ENCODE results near the gene CKMT2. TPM values are rescaled to one million over a fixed set of nuclear protein-coding genes. Genes with fewer than 3 reads are reported as not detected.
"Not testable (repeated sequence)": the region's sequence is repeated elsewhere in the genome, so short reads cannot be mapped to it uniquely, and the experiment has no call there.

Gene CKMT2
- total RNA-seq, 1 donor from 2014 or later: 5.8 TPM

DNA sequence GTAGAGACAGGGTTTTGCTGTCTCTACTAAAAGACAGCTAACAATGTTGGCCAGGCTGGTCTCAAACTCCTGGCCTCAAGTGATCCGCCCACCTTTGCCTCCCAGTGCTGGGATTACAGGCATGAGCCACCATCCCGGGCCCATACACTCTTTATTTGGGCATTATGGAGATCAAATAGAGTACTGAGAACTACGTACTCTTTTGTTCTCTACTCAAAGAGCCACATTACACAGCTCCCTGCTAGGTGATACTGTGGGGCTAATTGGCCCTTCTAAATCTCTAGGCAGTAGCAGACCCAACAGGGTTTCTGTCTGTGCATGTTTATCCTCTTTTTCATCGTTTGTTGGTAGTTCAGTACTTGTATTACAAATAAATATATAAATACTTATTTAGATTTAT, 16.1 kb downstream of the CKMT2 start:
- no peak for DNase-seq (ENCODE audit: low read depth)

DNA sequence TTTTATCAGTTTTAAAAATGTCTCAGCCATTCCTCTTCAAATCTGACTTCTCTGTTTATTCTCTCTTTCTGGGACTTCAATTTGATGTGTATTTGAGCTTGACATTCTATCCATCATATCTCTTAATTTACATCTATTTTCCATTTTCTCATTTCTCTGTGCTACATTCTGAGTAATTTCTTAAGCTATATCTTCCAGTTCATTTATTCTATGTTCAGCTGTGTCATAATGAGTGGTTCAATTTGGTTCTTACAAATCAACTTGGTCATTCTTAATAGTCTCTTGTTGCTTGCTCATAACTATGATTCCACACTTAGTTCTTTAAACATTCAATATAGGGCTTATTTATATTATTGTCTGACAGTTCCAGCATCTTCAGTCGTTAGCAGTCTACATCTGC, 16.9 kb downstream of the CKMT2 start:
- no peak for DNase-seq (ENCODE audit: low read depth)

DNA sequence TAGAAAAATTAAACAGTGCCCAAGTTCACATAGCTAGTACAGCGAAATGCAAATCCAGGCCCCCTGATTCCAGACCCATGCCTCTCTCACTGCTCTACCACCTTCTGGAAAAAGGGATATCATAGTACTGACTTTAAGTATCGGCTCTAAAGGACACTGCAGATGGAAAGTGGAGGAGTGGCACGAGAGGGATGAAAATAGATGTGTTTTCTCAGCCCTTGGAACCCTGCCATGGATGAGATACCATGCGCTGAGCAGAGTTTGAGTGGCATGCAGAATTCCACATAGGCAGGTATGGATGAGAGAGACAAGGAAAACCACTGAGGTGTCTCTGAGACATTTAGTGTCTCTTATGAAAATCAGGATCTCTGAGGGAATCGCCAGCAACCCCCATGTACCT, 18.8 kb downstream of the CKMT2 start:
- DNase-seq (ENCODE audit: low read depth): no peak

DNA sequence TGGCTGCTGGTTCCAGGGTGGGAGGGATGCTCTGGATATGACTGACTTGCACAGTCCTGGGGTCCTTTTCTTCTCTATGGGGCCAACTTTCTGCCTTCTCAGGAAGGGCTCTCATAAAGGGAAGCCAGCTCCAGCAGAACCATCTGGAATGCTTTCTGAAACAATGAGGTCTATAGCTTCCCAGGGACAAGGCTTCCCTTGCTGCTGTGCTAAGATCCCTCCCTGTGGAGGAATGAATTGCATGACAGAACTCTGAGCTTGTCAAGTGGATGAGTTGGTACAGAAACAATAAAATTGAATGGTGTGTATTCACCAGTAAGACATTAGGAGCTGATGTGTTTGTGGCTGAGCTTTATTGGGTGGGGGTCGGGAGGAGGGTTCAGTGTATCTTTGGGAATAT, 19.8 kb downstream of the CKMT2 start:
- DNase-seq (ENCODE audit: low read depth): no peak

DNA sequence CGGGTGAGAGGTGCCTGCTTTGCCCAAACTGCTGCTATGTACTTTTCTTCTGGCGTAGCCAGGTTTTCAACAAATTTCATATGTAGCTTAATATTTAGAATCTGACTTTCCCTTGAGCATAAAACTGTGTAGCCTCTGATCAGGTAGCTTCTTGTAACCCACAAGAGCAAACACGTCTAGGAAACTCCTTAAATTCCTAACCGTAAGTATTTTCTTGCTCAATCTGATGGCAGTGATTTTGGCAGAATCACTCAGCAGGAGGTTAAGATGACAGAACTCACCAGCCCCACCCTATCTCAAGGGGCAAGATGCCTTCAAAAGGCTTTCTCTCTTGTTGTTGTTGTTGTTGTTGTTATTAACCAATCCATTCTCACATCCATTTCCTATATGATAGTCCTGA, 20.8 kb downstream of the CKMT2 start:
- no peak for DNase-seq (ENCODE audit: low read depth)

DNA sequence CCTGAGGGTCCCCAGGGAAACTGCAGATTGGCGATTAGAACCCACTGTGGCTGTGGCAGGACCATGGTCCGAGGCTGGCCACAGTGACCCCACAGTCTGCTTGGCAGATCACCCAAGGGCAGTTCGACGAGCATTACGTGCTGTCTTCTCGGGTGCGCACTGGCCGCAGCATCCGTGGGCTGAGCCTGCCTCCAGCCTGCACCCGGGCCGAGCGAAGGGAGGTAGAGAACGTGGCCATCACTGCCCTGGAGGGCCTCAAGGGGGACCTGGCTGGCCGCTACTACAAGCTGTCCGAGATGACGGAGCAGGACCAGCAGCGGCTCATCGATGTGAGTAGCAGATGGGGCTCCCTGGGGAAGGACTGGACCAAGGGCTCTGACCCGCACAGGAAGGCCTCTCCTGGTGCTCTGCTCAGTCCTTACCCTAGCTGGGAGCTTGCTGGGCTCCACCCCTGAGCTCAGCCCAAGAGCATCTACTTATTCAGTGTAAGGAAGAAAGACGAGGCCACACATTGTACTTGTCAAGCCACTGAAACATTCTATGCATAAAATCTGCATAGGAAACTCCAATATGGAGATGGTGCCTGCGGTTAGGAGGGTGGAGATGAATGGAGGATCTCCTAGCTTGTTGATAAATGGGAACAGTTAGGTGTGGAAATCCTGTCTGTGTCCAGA, 21.9 kb downstream of the CKMT2 start:
- DNase-seq (ENCODE audit: low read depth): no peak

DNA sequence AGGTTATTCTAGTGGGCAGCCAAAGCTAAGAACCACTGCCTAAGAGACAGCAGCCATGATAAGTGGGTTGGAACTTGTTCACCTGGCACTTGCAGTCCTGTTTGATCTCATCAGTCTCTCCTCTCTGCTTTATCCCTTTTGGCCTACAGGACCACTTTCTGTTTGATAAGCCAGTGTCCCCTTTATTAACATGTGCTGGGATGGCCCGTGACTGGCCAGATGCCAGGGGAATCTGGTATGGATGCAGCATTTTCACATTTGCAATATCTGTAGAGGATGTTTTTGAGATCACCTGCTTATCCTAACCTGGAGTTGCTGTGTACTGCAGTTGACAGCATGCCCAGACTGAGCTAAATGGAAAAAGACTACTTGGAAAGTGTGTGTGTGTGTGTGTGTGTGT, 23.6 kb downstream of the CKMT2 start:
- DNase-seq (ENCODE audit: low read depth): no peak

DNA sequence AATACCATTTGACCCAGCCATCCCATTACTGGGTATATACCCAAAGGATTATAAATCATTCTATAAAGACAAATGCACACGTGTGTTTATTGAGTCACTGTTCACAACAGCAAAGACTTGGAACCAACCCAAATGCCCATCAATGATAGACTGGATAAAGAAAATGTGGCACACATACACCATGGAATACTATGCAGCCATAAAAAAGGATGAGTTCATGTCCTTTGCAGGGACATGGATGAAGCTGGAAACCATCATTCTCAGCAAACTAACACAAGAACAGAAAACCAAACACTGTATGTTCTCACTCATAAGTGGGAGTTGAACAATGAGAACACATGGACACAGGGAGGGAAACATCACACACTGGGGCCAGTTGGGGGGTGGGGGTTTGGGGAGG, 29.7 kb downstream of the CKMT2 start:
- not testable (repeated sequence) for DNase-seq (ENCODE audit: low read depth)

DNA sequence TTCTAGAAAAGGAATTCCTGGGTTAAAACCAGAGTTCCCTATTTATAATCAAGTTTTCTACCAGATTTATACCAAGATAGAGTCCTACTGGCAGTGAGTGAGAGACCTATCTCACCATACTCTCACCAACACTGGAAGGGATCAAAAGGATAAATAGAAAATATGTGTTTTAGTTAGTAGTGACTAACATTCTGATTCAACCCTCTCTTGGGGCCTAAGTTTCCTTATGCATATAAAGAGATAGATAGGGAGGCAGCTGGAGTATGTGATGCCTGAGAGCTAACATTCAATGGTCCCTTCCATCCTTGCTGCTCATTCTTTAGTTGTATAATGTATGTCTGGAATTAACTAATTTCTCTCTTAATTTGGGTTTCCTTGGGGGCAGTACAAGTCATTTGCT, 32.0 kb downstream of the CKMT2 start:
- no peak for DNase-seq (ENCODE audit: low read depth)

DNA sequence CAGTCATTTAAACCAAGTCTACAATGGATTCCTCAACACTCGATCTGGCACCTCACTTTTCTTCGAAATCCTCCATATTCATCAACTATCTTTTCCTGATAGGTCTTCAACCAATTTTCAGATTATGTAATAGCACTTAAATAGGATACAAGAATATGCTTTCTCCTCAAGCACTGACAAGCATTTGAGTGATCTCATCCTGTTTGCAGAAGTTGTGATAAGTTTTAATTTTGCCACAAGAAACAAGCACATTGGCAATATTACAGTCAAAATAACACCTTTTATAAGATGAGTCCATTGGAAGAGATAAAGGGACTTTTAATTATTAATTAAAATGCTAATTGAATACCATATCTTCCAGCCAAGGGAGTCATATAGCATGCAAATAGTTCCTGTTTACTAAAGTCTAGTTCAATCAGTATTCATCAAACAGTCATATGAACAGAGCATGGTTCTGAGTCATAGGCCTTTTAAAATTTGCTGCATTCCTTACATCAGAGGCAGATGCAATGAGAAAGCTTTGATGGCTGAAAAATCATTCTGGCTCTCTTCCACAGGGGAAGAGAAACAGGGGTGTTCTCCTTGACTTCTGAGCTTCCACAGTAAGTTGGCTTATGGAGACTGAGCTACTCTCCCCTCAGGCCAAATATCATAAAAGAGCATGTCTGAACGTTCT, 35.5 kb downstream of the CKMT2 start:
- DNase-seq (ENCODE audit: low read depth): peak; percentile 61

DNA sequence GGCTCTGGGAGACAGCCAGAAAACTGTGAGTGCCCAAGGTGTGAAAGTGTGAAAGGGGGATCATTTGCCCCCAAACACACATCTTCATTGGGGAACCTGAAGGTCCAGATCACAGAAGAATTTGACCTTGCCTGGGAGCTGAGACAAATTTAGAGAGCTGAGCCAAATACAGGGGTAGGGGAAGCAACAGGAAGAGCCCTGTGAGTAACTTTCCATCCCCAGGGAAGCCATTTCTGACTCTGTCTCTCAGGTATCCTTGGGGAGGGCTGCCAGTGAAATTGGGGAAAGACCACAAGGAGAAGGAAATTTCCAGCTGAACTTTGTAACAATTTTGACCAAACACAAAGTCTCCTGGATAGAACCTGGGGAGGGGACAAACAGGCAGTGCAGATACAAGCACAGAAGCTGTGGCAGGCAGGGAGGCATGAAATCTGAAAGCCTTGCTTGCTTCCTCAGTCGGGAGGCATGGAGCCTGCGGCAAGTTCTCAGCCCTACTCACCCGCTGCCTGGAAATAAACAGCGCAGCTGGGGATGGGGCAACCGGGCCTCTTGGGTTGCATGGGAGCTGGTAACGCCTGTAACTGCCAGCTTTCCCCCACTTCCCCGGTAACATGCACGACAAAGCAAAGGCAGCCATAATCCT, 36.8 kb downstream of the CKMT2 start:
- no peak for DNase-seq (ENCODE audit: low read depth)

DNA sequence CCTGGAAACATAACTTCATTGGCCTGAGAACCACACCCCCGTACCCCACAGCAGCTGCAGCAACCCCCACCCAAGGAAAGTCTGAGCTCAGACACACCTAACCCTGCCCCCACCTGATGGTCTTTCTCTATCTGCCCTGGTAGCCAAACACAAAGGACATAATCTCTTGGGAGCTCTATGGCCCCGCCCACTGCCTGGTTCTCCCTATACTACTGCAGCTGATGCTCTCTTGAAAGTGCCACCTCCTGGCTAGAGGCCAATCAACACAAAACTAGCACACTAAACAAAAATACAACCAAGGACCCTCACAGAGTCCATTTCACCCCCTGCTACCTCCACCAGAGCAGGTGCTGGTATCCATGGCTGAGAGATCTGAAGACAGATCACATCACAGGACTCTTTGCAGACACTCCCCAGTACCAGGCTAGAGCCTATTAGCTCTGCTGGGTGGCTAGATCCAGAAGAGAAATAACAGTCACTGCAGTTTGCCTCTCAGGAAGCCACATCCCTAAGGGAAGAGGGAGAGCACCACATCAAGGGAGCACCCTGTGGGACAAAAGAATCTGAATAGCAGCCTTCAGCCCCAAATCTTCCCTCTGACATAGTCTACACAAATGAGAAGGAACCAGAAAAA, 37.4 kb downstream of the CKMT2 start:
- DNase-seq (ENCODE audit: low read depth): not testable (repeated sequence)

DNA sequence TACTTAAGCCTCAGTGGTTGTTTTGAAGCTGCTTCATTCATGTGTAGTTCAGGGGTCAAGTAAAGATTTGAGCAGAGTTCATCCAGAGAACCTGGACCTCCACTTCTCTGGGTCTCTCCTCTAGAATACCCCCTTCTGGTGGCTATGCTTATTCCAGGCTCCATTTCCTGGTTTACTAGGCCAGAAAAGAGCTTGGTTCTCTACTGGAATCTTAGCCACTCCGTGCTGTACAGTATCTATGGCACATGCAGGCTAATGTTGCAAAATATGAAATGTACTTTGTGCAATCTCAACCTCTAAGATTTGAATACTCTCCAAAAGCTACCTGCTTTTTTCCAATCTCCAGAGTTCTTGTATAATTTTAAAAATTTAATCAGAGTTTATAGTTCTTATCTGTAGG, 50.9 kb downstream of the CKMT2 start:
- no peak for DNase-seq (ENCODE audit: low read depth)

DNA sequence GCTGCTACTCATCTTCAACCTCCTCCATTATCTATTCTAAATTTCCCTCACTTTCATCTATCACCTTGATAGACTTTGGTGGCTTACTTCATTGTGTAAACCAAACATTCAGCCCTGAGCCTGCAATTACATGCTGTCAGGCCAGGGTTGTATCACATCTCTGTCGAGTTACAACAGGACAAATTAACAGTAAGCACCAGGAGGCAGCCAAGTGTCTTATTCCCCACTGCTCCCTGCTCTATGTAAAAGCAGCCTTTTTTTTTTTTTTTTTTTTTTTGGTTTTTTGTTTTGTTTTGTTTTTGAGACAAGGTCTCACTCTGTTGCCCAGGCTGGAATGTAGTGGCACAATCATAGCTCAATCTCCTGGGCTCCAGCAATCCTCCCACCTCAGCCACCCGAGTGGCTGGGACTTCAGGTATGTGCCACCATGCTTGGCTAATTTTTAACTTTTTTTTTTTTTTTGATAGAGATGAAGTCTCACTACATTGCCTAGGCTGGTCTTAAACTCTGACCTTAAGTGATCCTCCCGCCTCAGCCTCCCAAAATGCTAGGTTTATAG, 53.0 kb downstream of the CKMT2 start:
- DNase-seq (ENCODE audit: low read depth): no peak

DNA sequence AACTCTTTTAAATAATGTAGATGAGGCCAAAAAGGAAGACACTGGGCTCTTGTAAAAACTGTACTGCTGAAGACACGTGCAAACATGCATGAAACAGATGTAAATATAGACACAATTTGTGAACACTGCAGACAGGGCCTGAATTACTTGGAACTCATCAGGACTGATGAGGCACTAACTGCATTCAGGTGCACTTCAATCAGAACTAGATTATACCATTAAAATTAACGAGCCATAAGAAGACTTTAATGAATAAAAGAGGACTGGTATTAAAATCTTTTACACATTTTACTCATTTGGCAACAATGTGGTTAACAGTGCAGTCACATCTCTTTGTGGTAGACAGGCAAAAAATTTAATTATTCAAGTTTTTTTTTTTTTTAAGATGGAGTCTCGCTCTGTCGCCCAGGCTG, 54.9 kb downstream of the CKMT2 start:
- no peak for DNase-seq (ENCODE audit: low read depth)

DNA sequence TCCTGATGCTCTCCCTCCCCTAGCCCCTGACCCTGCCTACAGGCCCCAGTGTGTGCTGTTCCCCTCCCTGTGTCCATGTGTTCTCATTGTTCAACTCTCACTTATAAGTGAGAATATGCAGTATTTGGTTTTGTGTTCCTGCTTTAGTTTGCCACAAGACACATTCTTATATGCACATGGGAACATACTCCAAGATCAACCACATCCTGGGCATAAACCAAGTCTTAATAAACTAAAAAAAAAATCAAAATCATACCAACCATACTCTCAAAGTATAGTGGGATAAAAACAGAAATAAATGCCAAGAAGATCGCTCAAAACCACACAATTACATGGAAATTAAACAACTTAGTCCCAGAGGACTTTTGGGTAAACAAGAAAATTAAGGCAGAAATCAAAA, 57.0 kb downstream of the CKMT2 start:
- no peak for DNase-seq (ENCODE audit: low read depth)

DNA sequence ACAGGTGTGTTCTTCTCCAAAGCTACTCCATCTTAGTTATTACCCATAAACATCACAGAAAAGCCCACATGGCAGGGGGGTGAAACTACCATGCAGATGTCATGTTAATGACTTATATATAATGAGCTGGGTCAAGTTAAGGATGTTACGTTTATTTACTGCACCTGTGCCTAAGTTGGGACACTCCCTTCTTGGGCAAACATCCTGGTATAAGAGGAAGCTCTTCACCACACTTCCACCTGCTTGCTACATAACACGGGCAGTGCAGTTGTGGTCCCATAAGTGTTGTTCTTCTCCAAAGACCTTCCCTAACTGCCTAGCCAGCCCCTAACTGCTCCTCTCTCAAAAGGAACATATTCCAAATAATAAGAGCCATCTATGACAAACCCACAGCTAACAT, 59.0 kb downstream of the CKMT2 start:
- no peak for DNase-seq (ENCODE audit: low read depth)

DNA sequence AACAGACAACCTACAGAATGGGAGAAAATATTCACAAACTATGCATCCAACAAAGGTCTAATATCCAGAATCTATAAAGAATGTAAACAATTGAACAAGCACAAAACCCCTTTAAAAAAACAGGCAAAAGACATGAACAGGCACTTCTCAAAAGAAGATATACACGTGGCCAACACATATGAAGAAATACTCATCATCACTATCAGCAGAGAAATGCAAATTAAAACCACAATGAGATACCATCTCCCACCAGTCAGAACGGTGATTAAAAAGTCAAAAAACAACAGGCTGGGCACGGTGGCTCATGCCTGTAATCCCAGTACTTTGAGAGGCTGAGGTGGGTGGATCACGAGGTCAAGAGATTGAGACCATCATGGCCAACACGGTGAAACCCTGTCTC, 60.9 kb downstream of the CKMT2 start:
- DNase-seq (ENCODE audit: low read depth): not testable (repeated sequence)

DNA sequence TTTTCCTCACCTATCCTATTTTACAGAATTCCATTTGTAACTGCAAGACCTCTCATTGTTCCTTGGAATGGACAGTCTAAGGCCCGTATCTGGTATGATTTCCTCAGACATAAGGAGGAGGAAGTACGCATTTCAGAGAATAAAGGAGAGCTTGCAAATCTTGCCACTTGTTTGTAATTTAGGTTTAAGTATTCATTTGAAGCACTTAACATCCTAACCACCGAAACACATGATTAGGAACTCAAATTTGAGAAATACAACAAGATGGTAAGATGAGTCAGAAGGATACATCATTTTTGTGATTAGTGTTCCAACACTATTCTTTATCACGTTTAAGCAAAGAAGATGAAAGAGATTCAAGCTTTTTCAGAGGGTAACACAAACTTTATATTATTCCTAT, 64.4 kb downstream of the CKMT2 start:
- DNase-seq (ENCODE audit: low read depth): no peak

DNA sequence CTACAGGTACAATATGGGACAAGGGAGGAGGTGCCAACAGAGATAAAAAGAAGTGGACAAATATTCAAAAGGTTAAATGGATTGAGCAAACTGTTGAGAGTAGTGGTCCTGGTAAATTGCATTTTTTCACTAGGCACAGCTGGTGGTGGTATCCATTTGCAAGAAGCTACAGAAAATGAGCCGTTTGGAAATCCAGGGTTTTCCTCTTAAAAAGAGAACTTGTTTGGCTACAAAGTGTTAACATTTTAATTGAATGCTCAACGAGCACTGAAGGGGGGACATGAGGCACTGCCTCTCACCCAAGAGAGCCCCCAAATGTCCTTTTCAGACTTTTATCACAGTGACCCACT, 67.8 kb downstream of the CKMT2 start:
- no peak for DNase-seq (ENCODE audit: low read depth)

DNA sequence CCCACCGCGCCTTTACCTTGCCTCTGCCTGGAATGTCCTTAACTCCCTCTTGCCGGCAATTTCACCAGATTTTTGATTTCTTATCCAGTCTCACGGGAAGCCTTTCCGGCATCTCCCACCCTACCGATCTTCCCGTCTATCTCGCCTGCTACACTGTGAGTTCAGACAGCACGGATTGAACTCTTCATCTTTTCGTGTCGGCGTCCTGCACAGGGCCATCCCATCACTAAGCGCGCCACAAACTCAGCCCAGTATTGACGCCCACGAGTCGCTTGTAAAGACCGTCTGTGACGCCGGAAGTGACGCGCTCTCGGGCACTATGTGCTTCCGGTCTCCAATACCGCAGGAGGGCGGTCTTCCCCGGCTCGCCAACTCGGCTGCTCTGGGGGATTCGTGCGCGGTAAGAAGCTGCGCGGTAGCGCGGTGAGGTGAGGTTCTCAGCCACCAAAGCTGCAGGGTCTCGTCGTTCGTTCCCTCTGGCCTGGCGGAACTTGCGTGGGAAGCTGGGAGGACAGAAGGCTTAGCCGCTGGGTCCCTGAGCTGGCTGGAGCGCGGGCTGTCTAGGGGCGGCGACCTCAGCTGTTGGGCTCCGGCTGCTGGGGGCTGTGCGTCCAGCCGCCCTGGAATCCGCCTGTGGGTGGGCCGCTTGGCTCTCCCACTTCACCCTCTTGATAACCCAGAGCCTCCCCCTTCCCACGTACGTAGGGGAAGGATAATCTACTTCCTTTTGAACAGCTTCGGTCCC, 68.3 kb downstream of the CKMT2 start, which contains the start of gene ZCCHC9:
Gene ZCCHC9 (plus strand): TSS at position 317 of the 745 bp plus-strand sequence. CDS start 3,171 bp downstream, outside the sequence.
- DNase-seq (ENCODE audit: low read depth): peak; percentile 96
